Trophoblast cell (in vitro differentiated cells and primary cell): Measurements from ENCODE around the gene ZNF490.

Experiments
- DNase-seq, 2 donors: peaks; one replicate each; pipeline ENCODE4 v3.0.0-alpha.2; 2016
- H2AFZ ChIP-seq: 2 replicates; pipeline ENCODE4 v1.6.1; 2013; ENCODE audit warnings: low read length, moderate library complexity, mild to moderate bottlenecking; ENCODE audit not compliant: insufficient read depth, poor library complexity
- H2AK5ac ChIP-seq: 2 replicates; pipeline ENCODE4 v1.6.1; 2013; ENCODE audit warnings: mild to moderate bottlenecking, low read length
- H2BK120ac ChIP-seq: 2 replicates; pipeline ENCODE4 v1.6.1; 2013; ENCODE audit warnings: low read length, mild to moderate bottlenecking, moderate library complexity; ENCODE audit not compliant: insufficient read depth, poor library complexity
- H2BK12ac ChIP-seq: 2 replicates; pipeline ENCODE4 v1.6.1; 2013; ENCODE audit warnings: mild to moderate bottlenecking, low read length, moderate library complexity
- H2BK5ac ChIP-seq: 2 replicates; pipeline ENCODE4 v1.6.1; 2013; ENCODE audit warnings: low read length, low read depth, moderate library complexity, mild to moderate bottlenecking; ENCODE audit not compliant: poor library complexity
- H3K14ac ChIP-seq: 2 replicates; pipeline ENCODE4 v1.6.1; 2013; ENCODE audit warnings: mild to moderate bottlenecking, low read length
- H3K18ac ChIP-seq: 2 replicates; pipeline ENCODE4 v1.6.1; 2013; ENCODE audit warnings: mild to moderate bottlenecking, low read length
- H3K23ac ChIP-seq: 2 replicates; pipeline ENCODE4 v1.6.1; 2013; ENCODE audit warnings: low read length
- H3K27ac ChIP-seq: 2 replicates; pipeline ENCODE4 v1.5.1; 2013; ENCODE audit warnings: low read depth, mild to moderate bottlenecking, inconsistent platforms, low read length, moderate library complexity
- H3K27me3 ChIP-seq: 2 replicates; pipeline ENCODE4 v1.6.1; 2013; ENCODE audit warnings: inconsistent platforms, mild to moderate bottlenecking, low read length, moderate library complexity; ENCODE audit not compliant: insufficient read depth
- H3K36me3 ChIP-seq, 2 experiments: 1 replicate in 1 of 2; 2 replicates in 1 of 2; pipeline ENCODE4 v1.6.1; 2013; ENCODE audit warnings: low read length in 2 of 2, mild to moderate bottlenecking in 2 of 2, moderate library complexity in 1 of 2; ENCODE audit not compliant: insufficient read depth in 2 of 2, control insufficient read depth in 1 of 2
- H3K4ac ChIP-seq: 2 replicates; pipeline ENCODE4 v1.6.1; 2013; ENCODE audit warnings: low read depth, mild to moderate bottlenecking, low read length, moderate library complexity
- H3K4me1 ChIP-seq, 2 experiments: 1 replicate in 1 of 2; 2 replicates in 1 of 2; pipeline ENCODE4 v1.6.1; 2013; ENCODE audit warnings: low read length in 2 of 2, mild to moderate bottlenecking in 2 of 2, moderate library complexity in 1 of 2; ENCODE audit not compliant: insufficient read depth in 2 of 2, control insufficient read depth in 1 of 2
- H3K4me2 ChIP-seq: 2 replicates; pipeline ENCODE4 v1.6.1; 2013; ENCODE audit warnings: inconsistent platforms, mild to moderate bottlenecking, low read length, moderate library complexity
- H3K4me3 ChIP-seq: 2 replicates; pipeline ENCODE4 v1.5.1; 2013; ENCODE audit warnings: mild to moderate bottlenecking, low read depth, low read length, inconsistent platforms
- H3K79me1 ChIP-seq: one replicate; pipeline ENCODE4 v1.6.1; 2013; ENCODE audit warnings: low read length
- H3K79me2 ChIP-seq: 2 replicates; pipeline ENCODE4 v1.6.1; 2013; ENCODE audit warnings: low read length, mild to moderate bottlenecking; ENCODE audit not compliant: control insufficient read depth, insufficient read depth, poor library complexity
- H3K9ac ChIP-seq: 2 replicates; pipeline ENCODE4 v1.6.1; 2013; ENCODE audit warnings: mild to moderate bottlenecking, low read length
- H3K9me3 ChIP-seq: 2 replicates; pipeline ENCODE4 v1.6.1; 2013; ENCODE audit warnings: low read depth, mild to moderate bottlenecking, control low read depth, inconsistent platforms, low read length; ENCODE audit not compliant: insufficient read depth
- H4K12ac ChIP-seq: 2 replicates; pipeline ENCODE4 v1.6.1; 2013; ENCODE audit warnings: low read depth, mild to moderate bottlenecking, low read length, moderate library complexity
- H4K8ac ChIP-seq: 2 replicates; pipeline ENCODE4 v1.6.1; 2013; ENCODE audit warnings: low read depth, mild to moderate bottlenecking, low read length, moderate library complexity
- H4K91ac ChIP-seq: one replicate; pipeline ENCODE4 v1.6.1; 2013; ENCODE audit warnings: low read depth, mild to moderate bottlenecking, low read length, moderate library complexity
- WGBS: extraction: QIAGEN DNeasy Blood & Tissue Kit; methylation state at CpG from one replicate; pipeline ENCODE4 v1.1.7; 2013; ENCODE audit warnings: missing lambda C conversion rate; ENCODE audit not compliant: insufficient read length, insufficient coverage; ENCODE audit errors: extremely low coverage; 5-methylcytosine and 5-hydroxymethylcytosine counted together

Gene ZNF490

GRCh38 chr19:12641456-12641855 is 30.8 kb upstream of the ZNF490 start:
- DNase-seq = no peak
- Histone ChIP-seq H4K8ac (no peak overlapping the region), H3K18ac (no peak overlapping the region), H4K12ac (no peak overlapping the region), H3K4me2 (no peak overlapping the region), H3K79me2 (no peaks in the 10 kb centered on the region), H3K4ac (no peak overlapping the region), H3K79me1 (no peaks in the 10 kb centered on the region), H3K23ac (no peak overlapping the region), H2BK12ac (no peak overlapping the region), H3K4me1 (peaks cover 2 to 5% of the 10 kb centered on the region in 2 experiments), H2AFZ (no peak overlapping the region), H3K9me3 (peaks cover 4% of the 10 kb centered on the region), H2BK120ac (no peak overlapping the region), H3K14ac (no peak overlapping the region), H2AK5ac (no peak overlapping the region), H3K9ac (no peak overlapping the region), H3K27ac (no peak overlapping the region), H3K36me3 (no peaks in the 10 kb centered on the region), H3K4me3 (no peak overlapping the region), H3K27me3 (no peaks in the 10 kb centered on the region), H4K91ac (no peak overlapping the region), H2BK5ac (no peak overlapping the region)
- WGBS = no CpG with 5 or more reads among the region's 13 CpGs

GRCh38 chr19:12639901-12640613 is 29.4 kb upstream of the ZNF490 start:
- no peak overlapping the region for H3K23ac ChIP-seq
- DNase-seq = peak; percentile 63 to 77
- H3K36me3 ChIP-seq = no peaks in the 10 kb centered on the region
- no peak overlapping the region for H3K9ac ChIP-seq
- H2AK5ac ChIP-seq = no peak overlapping the region
- H2BK5ac ChIP-seq = no peak overlapping the region
- no peak overlapping the region for H2BK120ac ChIP-seq
- H3K18ac ChIP-seq = peak overlapping the region; percentile 12
- no peak overlapping the region for H2BK12ac ChIP-seq
- peaks cover 4% of the 10 kb centered on the region for H3K9me3 ChIP-seq
- H3K79me1 ChIP-seq = no peaks in the 10 kb centered on the region
- H4K8ac ChIP-seq = no peak overlapping the region
- H3K27ac ChIP-seq = no peak overlapping the region
- no peaks in the 10 kb centered on the region for H3K79me2 ChIP-seq
- H4K12ac ChIP-seq = no peak overlapping the region
- H3K4me3 ChIP-seq = no peak overlapping the region
- no peaks in the 10 kb centered on the region for H3K27me3 ChIP-seq
- no peak overlapping the region for H4K91ac ChIP-seq
- H3K4ac ChIP-seq = no peak overlapping the region
- peak overlapping the region; percentile 44 for H3K4me2 ChIP-seq
- peaks cover 2 to 5% of the 10 kb centered on the region in 2 experiments for H3K4me1 ChIP-seq
- peak overlapping the region; percentile 54 for H2AFZ ChIP-seq
- no CpG with 5 or more reads among the region's 39 CpGs for WGBS
- H3K14ac ChIP-seq = peak overlapping the region; percentile 1

DNA sequence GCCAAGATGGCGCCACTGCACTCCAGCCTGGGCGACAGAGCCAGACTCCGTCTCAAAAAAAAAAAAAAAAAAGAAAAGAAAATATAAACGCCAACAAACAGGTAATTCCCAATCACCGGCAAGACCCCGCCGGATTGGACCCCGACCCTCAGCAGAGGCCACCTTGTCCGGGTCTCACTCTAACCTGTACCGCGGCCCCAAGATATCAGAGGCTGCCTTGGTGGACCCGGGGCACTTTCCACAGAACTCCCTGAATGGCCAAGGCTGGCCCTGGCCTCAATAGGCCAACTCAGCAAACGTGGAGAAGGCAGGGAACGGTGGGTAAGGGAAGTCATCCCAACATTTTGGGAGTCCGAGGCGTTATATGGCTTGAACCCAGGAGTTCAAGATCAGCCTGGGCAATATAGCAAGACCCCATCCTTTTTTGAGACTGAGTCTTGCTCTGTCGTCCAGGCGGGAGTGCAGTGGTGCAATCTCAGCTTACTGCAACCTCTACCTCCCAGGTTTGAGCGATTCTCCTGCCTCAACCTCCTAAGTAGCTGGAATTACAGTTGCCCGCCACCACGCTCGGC is 28.1 kb upstream of the ZNF490 start:
- Histone ChIP-seq H4K91ac (no peak overlapping the region), H3K27ac (no peak overlapping the region), H4K12ac (peak overlapping the region; percentile 82), H2BK5ac (no peak overlapping the region), H3K79me1 (no peaks in the 10 kb centered on the region), H4K8ac (no peak overlapping the region), H3K4me2 (no peak overlapping the region), H2AK5ac (no peak overlapping the region), H3K9ac (no peak overlapping the region), H3K9me3 (peaks cover 4% of the 10 kb centered on the region), H2BK12ac (no peak overlapping the region), H3K4ac (no peak overlapping the region), H3K27me3 (no peaks in the 10 kb centered on the region), H3K18ac (no peak overlapping the region), H2BK120ac (no peak overlapping the region), H3K79me2 (no peaks in the 10 kb centered on the region), H3K4me3 (no peak overlapping the region), H2AFZ (no peak overlapping the region), H3K23ac (no peak overlapping the region), H3K36me3 (no peaks in the 10 kb centered on the region), H3K4me1 (peaks cover 2 to 5% of the 10 kb centered on the region in 2 experiments), H3K14ac (no peak overlapping the region)
- WGBS = no CpG with 5 or more reads among the region's 22 CpGs
- no peak for DNase-seq

DNA sequence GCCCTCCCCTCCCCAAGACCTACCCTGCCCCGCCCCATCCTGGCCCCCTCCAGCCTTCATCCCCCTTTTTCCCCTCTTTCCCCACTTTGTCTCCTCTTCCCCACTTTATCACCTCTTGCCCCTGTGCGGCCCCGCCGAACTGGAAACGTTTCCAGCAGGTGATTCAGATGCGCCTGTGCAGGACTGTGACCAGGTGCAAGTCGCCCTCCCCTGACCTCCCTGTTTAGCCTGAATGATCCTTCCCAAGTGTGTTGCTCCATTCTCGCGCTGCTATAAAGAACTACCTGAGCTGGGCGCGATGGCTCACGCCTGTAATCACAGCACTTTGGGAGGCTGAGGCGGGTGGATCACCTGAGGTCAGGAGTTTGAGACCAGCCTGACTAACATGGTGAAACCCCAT is 26.0 kb upstream of the ZNF490 start:
- H3K4me2 ChIP-seq = no peak overlapping the region
- no peak overlapping the region for H3K27ac ChIP-seq
- no peak overlapping the region for H3K18ac ChIP-seq
- no peak overlapping the region for H2BK12ac ChIP-seq
- no peak overlapping the region for H2AK5ac ChIP-seq
- H4K8ac ChIP-seq = no peak overlapping the region
- no peaks in the 10 kb centered on the region for H3K79me2 ChIP-seq
- no peak overlapping the region for H2AFZ ChIP-seq
- peak; percentile 35 to 49 for DNase-seq
- H4K91ac ChIP-seq = no peak overlapping the region
- H3K23ac ChIP-seq = no peak overlapping the region
- no peaks in the 10 kb centered on the region for H3K27me3 ChIP-seq
- peaks cover 3% of the 10 kb centered on the region for H3K9me3 ChIP-seq
- peaks cover 2 to 5% of the 10 kb centered on the region in 2 experiments for H3K4me1 ChIP-seq
- no peak overlapping the region for H3K4me3 ChIP-seq
- WGBS = no CpG with 5 or more reads among the region's 13 CpGs
- no peak overlapping the region for H4K12ac ChIP-seq
- no peak overlapping the region for H3K9ac ChIP-seq
- H2BK5ac ChIP-seq = no peak overlapping the region
- H3K79me1 ChIP-seq = no peaks in the 10 kb centered on the region
- H2BK120ac ChIP-seq = no peak overlapping the region
- no peak overlapping the region for H3K14ac ChIP-seq
- H3K36me3 ChIP-seq = no peaks in the 10 kb centered on the region
- H3K4ac ChIP-seq = no peak overlapping the region
